ENCODE data around the gene ZBTB45. TPM values are rescaled to one million over a fixed set of nuclear protein-coding genes. Genes with fewer than 3 reads are reported as not detected.
A peak's percentile ranks its signal among the peaks of the same experiment; 100 is the strongest.

ZBTB45 gene
- 11.6 TPM for polyA plus RNA-seq (ENCODE audit: insufficient read length)

- DNase-seq = peak; percentile 93
These were observed at the start of gene ZBTB45 for GRCh38 chr19:58519355-58520256. ZBTB45 (minus strand) TSS chr19:58519810; CDS start chr19:58517673, 2,137 bp downstream.

GRCh38 chr19:58568453-58569130, 49.0 kb upstream of the ZBTB45 start:
- DNase-seq = no peak

- no peak for DNase-seq
These were observed 47.4 kb upstream of the ZBTB45 start for GRCh38 chr19:58566989-58567388.

- DNase-seq = no peak
These were observed 44.2 kb upstream of the ZBTB45 start for GRCh38 chr19:58563823-58564222.

GRCh38 chr19:58563034-58563573, 43.5 kb upstream of the ZBTB45 start:
- DNase-seq = no peak

- peak; percentile 57 for DNase-seq
These were observed 42.8 kb upstream of the ZBTB45 start for GRCh38 chr19:58562122-58563033.

- no peak for DNase-seq
These were observed 41.9 kb upstream of the ZBTB45 start for GRCh38 chr19:58561373-58562121.

- no peak for DNase-seq
These were observed 41.3 kb upstream of the ZBTB45 start for GRCh38 chr19:58560921-58561320.

GRCh38 chr19:58560007-58560887, 40.6 kb upstream of the ZBTB45 start:
- DNase-seq = no peak

- peak; percentile 92 for DNase-seq
These were observed 39.8 kb upstream of the ZBTB45 start for GRCh38 chr19:58559275-58560006.

GRCh38 chr19:58558623-58559274, 39.1 kb upstream of the ZBTB45 start:
- DNase-seq = peak; percentile 99

- DNase-seq = no peak
These were observed 38.5 kb upstream of the ZBTB45 start, which contains the start of gene UBE2M for GRCh38 chr19:58558066-58558622. UBE2M (minus strand) TSS chr19:58558611; CDS start chr19:58558381, 230 bp downstream.

GRCh38 chr19:58557221-58558065, 37.8 kb upstream of the ZBTB45 start:
- no peak for DNase-seq

- DNase-seq = no peak
These were observed 37.1 kb upstream of the ZBTB45 start for GRCh38 chr19:58556622-58557220.

GRCh38 chr19:58555920-58556621, 36.5 kb upstream of the ZBTB45 start:
- DNase-seq = no peak

- DNase-seq = no peak
These were observed 35.8 kb upstream of the ZBTB45 start for GRCh38 chr19:58555369-58555885.
